ENCODE measurements around the gene LHX3.

Gene LHX3

GRCh38 chr9:136211441-136212344 lies 6.8 kb upstream of the LHX3 start:
- TF ChIP-seq TAF1 (IDR thresholded peaks at IDR 0.05; ENCODE audit: low read depth) (no peak), CEBPB (IDR thresholded peaks at IDR 0.05) (no peak), TEAD4 (IDR thresholded peaks at IDR 0.05) (no peak), YY1 (IDR thresholded peaks at IDR 0.05; ENCODE audit: low read depth) (no peak), NFIC (IDR thresholded peaks at IDR 0.05) (no peak), TCF12 (IDR thresholded peaks at IDR 0.05; ENCODE audit: low read depth) (no peak), EGR1 (IDR thresholded peaks at IDR 0.05) (no peak), REST (IDR thresholded peaks at IDR 0.05; ENCODE audit: low read depth) (no peak), EP300 (IDR thresholded peaks at IDR 0.05; ENCODE audit: borderline replicate concordance) (no peak), MAX (IDR thresholded peaks at IDR 0.05) (no peak), RAD21 (IDR thresholded peaks at IDR 0.05; ENCODE audit: low read depth) (no peak), CREB1 (IDR thresholded peaks at IDR 0.05; ENCODE audit: low read depth) (no peak)

GRCh38 chr9:136211006-136211405 lies 6.1 kb upstream of the LHX3 start:
- no peak for TF ChIP-seq ZBTB7A (IDR thresholded peaks at IDR 0.05; ENCODE audit: low read depth)
- TF ChIP-seq MAX (IDR thresholded peaks at IDR 0.05): no peak
- no peak for TF ChIP-seq USF1 (IDR thresholded peaks at IDR 0.05)
- no peak for TF ChIP-seq EGR1 (IDR thresholded peaks at IDR 0.05)
- TF ChIP-seq TAF1 (IDR thresholded peaks at IDR 0.05; ENCODE audit: low read depth): no peak
- TF ChIP-seq RAD21 (IDR thresholded peaks at IDR 0.05; ENCODE audit: low read depth): no peak
- no peak for TF ChIP-seq REST (IDR thresholded peaks at IDR 0.05; ENCODE audit: low read depth)
- TF ChIP-seq TEAD4 (IDR thresholded peaks at IDR 0.05): no peak
- TF ChIP-seq FOXM1 (IDR thresholded peaks at IDR 0.05; ENCODE audit: borderline replicate concordance, low read depth): no peak
- no peak for TF ChIP-seq CREB1 (IDR thresholded peaks at IDR 0.05; ENCODE audit: low read depth)
- TF ChIP-seq EP300 (IDR thresholded peaks at IDR 0.05; ENCODE audit: borderline replicate concordance): no peak
- no peak for TF ChIP-seq TCF12 (IDR thresholded peaks at IDR 0.05; ENCODE audit: low read depth)
- no peak for TF ChIP-seq NFIC (IDR thresholded peaks at IDR 0.05)

GRCh38 chr9:136210276-136210675 lies 5.3 kb upstream of the LHX3 start:
- no peak for TF ChIP-seq FOXM1 (IDR thresholded peaks at IDR 0.05; ENCODE audit: borderline replicate concordance, low read depth)
- no peak for TF ChIP-seq TCF12 (IDR thresholded peaks at IDR 0.05; ENCODE audit: low read depth)
- TF ChIP-seq MAX (IDR thresholded peaks at IDR 0.05): no peak
- no peak for TF ChIP-seq TEAD4 (IDR thresholded peaks at IDR 0.05)
- TF ChIP-seq EP300 (IDR thresholded peaks at IDR 0.05; ENCODE audit: borderline replicate concordance): no peak
- no peak for TF ChIP-seq REST (IDR thresholded peaks at IDR 0.05; ENCODE audit: low read depth)
- no peak for TF ChIP-seq YY1 (IDR thresholded peaks at IDR 0.05; ENCODE audit: low read depth)
- TF ChIP-seq RAD21 (IDR thresholded peaks at IDR 0.05; ENCODE audit: low read depth): no peak
- TF ChIP-seq CEBPB (IDR thresholded peaks at IDR 0.05): no peak
- TF ChIP-seq CREB1 (IDR thresholded peaks at IDR 0.05; ENCODE audit: low read depth): no peak
- TF ChIP-seq USF1 (IDR thresholded peaks at IDR 0.05): no peak
- no peak for TF ChIP-seq EGR1 (IDR thresholded peaks at IDR 0.05)
- TF ChIP-seq NFIC (IDR thresholded peaks at IDR 0.05): no peak
- no peak for TF ChIP-seq TAF1 (IDR thresholded peaks at IDR 0.05; ENCODE audit: low read depth)

GRCh38 chr9:136209786-136210185 lies 4.9 kb upstream of the LHX3 start:
- TF ChIP-seq EGR1 (IDR thresholded peaks at IDR 0.05) (no peak), USF1 (IDR thresholded peaks at IDR 0.05) (no peak), CREB1 (IDR thresholded peaks at IDR 0.05; ENCODE audit: low read depth) (no peak), CEBPB (IDR thresholded peaks at IDR 0.05) (no peak), MAX (IDR thresholded peaks at IDR 0.05) (no peak), TCF12 (IDR thresholded peaks at IDR 0.05; ENCODE audit: low read depth) (no peak), TEAD4 (IDR thresholded peaks at IDR 0.05) (no peak), REST (IDR thresholded peaks at IDR 0.05; ENCODE audit: low read depth) (no peak), EP300 (IDR thresholded peaks at IDR 0.05; ENCODE audit: borderline replicate concordance) (no peak), NFIC (IDR thresholded peaks at IDR 0.05) (no peak), RAD21 (IDR thresholded peaks at IDR 0.05; ENCODE audit: low read depth) (no peak), TAF1 (IDR thresholded peaks at IDR 0.05; ENCODE audit: low read depth) (no peak), FOXM1 (IDR thresholded peaks at IDR 0.05; ENCODE audit: borderline replicate concordance, low read depth) (no peak), YY1 (IDR thresholded peaks at IDR 0.05; ENCODE audit: low read depth) (no peak), ZBTB7A (IDR thresholded peaks at IDR 0.05; ENCODE audit: low read depth) (no peak)

Data from Ishikawa (cell line).